T47D (cell line): ENCODE measurements around the gene AGBL1.

Source experiments
- DNase-seq, 2 experiments: peaks; one replicate each; pipeline versions ENCODE4 v3.0.0 to v3.0.0-alpha.2; 2011 to 2012; ENCODE audit warnings: low read depth in 1 of 2, low spot score in 1 of 2
- JUND ChIP-seq: IDR thresholded peaks from 2 replicates; pipeline ENCODE4 v1.6.1; 2012; ENCODE audit warnings: low read depth
- in situ Hi-C: cut with HindIII; loops from 2 replicates; pipeline ENCODE4 v1.10.0; 2016; ENCODE audit warnings: low sequenced_read_pairs, low pct_unique_long_range_greater_than_20kb

Gene AGBL1

GRCh38 chr15:86161250-86161649, 81.6 kb downstream of the AGBL1 start:
- DNase-seq = no peak
- no peak for TF ChIP-seq JUND
- in situ Hi-C loops = no loop called here

GRCh38 chr15:86162172-86162591, 82.5 kb downstream of the AGBL1 start:
- DNase-seq = no peak
- in situ Hi-C loops = no loop called here
- no peak for TF ChIP-seq JUND

GRCh38 chr15:86162641-86163040, 83.0 kb downstream of the AGBL1 start:
- no peak for DNase-seq
- in situ Hi-C loops = no loop called here
- TF ChIP-seq JUND = no peak

- in situ Hi-C loops = no loop called here
- no peak for DNase-seq
- TF ChIP-seq JUND = no peak
Observed at GRCh38 chr15:86163816-86164215, 84.1 kb downstream of the AGBL1 start.

- TF ChIP-seq JUND = no peak
- no peak for DNase-seq
- in situ Hi-C loops = no loop called here
Observed at GRCh38 chr15:86164232-86164898, 84.7 kb downstream of the AGBL1 start.

- in situ Hi-C loops = no loop called here
- DNase-seq = no peak
- TF ChIP-seq JUND = no peak
Observed at GRCh38 chr15:86165265-86166211, 85.9 kb downstream of the AGBL1 start.

- TF ChIP-seq JUND = no peak
- in situ Hi-C loops = no loop called here
- DNase-seq = no peak
Observed at GRCh38 chr15:86167841-86168240, 88.2 kb downstream of the AGBL1 start.

GRCh38 chr15:86178845-86179244, 99.2 kb downstream of the AGBL1 start:
- in situ Hi-C loops = no loop called here
- TF ChIP-seq JUND = no peak
- DNase-seq = no peak

- DNase-seq = no peak
- in situ Hi-C loops = no loop called here
- no peak for TF ChIP-seq JUND
Observed at GRCh38 chr15:86183596-86184491, 104.2 kb downstream of the AGBL1 start.

GRCh38 chr15:86193716-86194380, 114.2 kb downstream of the AGBL1 start:
- in situ Hi-C loops = no loop called here
- TF ChIP-seq JUND = no peak

GRCh38 chr15:86197770-86198169, 118.1 kb downstream of the AGBL1 start:
- no peak for DNase-seq
- TF ChIP-seq JUND = no peak
- in situ Hi-C loops = no loop called here

More at GRCh38 chr15:86193716-86194380, 114.2 kb downstream of the AGBL1 start:
- DNase-seq = no peak

- in situ Hi-C loops = no loop called here
- no peak for TF ChIP-seq JUND
- DNase-seq = no peak
Observed at GRCh38 chr15:86199467-86200145, 119.9 kb downstream of the AGBL1 start.
